Cardiac muscle cell (in vitro differentiated cells and primary cell): ENCODE measurements around the gene C17orf75. TPM values are rescaled to one million over a fixed set of nuclear protein-coding genes. Genes with fewer than 3 reads are reported as not detected.

Experiments used
- DNase-seq, 2 donors: peaks; one replicate each; pipeline versions ENCODE4 v3.0.0 to v3.0.0-alpha.2; 2010 to 2017; ENCODE audit warnings: low read depth in 1 of 2, low spot score in 1 of 2
- H3K27ac ChIP-seq: fragments of 200-600 bp; sonication (generic); 2 replicates; pipeline ENCODE4 v1.5.1; 2016
- H3K27me3 ChIP-seq: fragments of 200-600 bp; sonication (generic); 2 replicates; pipeline ENCODE4 v1.6.0; 2016; ENCODE audit warnings: control low read depth
- H3K36me3 ChIP-seq: fragments of 200-600 bp; sonication (generic); 2 replicates; pipeline ENCODE4 v1.5.1; 2016; ENCODE audit warnings: control low read depth
- H3K4me1 ChIP-seq: fragments of 200-600 bp; sonication (generic); 2 replicates; pipeline ENCODE4 v1.8.1; 2017; ENCODE audit warnings: low read depth, mild to moderate bottlenecking, mixed run types
- H3K4me3 ChIP-seq: fragments of 200-600 bp; sonication (generic); 2 replicates; pipeline ENCODE4 v1.5.1; 2016; ENCODE audit warnings: mild to moderate bottlenecking
- H3K9me3 ChIP-seq: fragments of 200-600 bp; sonication (generic); 2 replicates; pipeline ENCODE4 v1.5.1; 2017; ENCODE audit warnings: low read depth, mild to moderate bottlenecking, control low read depth
- CTCF ChIP-seq: IDR thresholded peaks from 2 replicates; pipeline ENCODE4 v1.5.1; 2012; ENCODE audit warnings: low read depth, mild to moderate bottlenecking, low read length
- polyA plus RNA-seq: library from polyadenylated mRNA; unstranded; fragments of >200 nt; fragmentation: Nextera tagmentation; extraction: Ambion mirVana; gene quantifications from 2 replicates; pipeline ENCODE4 v1.2.1, GENCODE V29; 2016
- total RNA-seq: library from RNA; depleted of rRNA; stranded (reverse); fragments of >200 nt; gene quantifications from 2 replicates; pipeline ENCODE4 v1.2.3, GENCODE V29; 2016

The C17orf75 gene
- total and polyA plus RNA-seq, 2 experiments from 2014 or later, result 19.7 to 38.8 TPM

- H3K4me3 ChIP-seq, result no peak overlapping the region
- H3K27ac ChIP-seq, result no peak overlapping the region
- no peak for DNase-seq
- H3K27me3 ChIP-seq, result no peaks in the 10 kb centered on the region
- H3K4me1 ChIP-seq, result no peaks in the 10 kb centered on the region
- TF ChIP-seq CTCF, result no peak
- peaks cover 17% of the 10 kb centered on the region for H3K36me3 ChIP-seq
- no peaks in the 10 kb centered on the region for H3K9me3 ChIP-seq
Observed at GRCh38 chr17:32385121-32385520, 43.1 kb upstream of the C17orf75 start.

- Histone ChIP-seq H3K27me3 (no peaks in the 10 kb centered on the region), H3K27ac (no peak overlapping the region), H3K4me3 (no peak overlapping the region), H3K36me3 (peaks cover 28% of the 10 kb centered on the region), H3K4me1 (no peaks in the 10 kb centered on the region), H3K9me3 (no peaks in the 10 kb centered on the region)
- no peak for TF ChIP-seq CTCF
- DNase-seq, result no peak
Observed at GRCh38 chr17:32383926-32384434, 42.0 kb upstream of the C17orf75 start.

- H3K4me1 ChIP-seq, result peaks cover 5% of the 10 kb centered on the region
- H3K4me3 ChIP-seq, result no peak overlapping the region
- DNase-seq, result no peak
- no peaks in the 10 kb centered on the region for H3K9me3 ChIP-seq
- H3K27ac ChIP-seq, result no peak overlapping the region
- H3K36me3 ChIP-seq, result peaks cover 41% of the 10 kb centered on the region
- H3K27me3 ChIP-seq, result no peaks in the 10 kb centered on the region
- no peak for TF ChIP-seq CTCF
Observed at GRCh38 chr17:32382526-32383223, 40.7 kb upstream of the C17orf75 start.

GRCh38 chr17:32370426-32370825 lies 28.5 kb upstream of the C17orf75 start:
- Histone ChIP-seq H3K36me3 (peaks cover 89% of the 10 kb centered on the region), H3K27ac (no peak overlapping the region)
- DNase-seq, result no peak

GRCh38 chr17:32361270-32361669 lies 19.3 kb upstream of the C17orf75 start:
- DNase-seq, result no peak
- no peak overlapping the region for H3K27ac ChIP-seq
- H3K4me3 ChIP-seq, result no peak overlapping the region
- no peaks in the 10 kb centered on the region for H3K27me3 ChIP-seq
- TF ChIP-seq CTCF, result no peak
- peaks cover 82% of the 10 kb centered on the region for H3K36me3 ChIP-seq
- H3K4me1 ChIP-seq, result no peaks in the 10 kb centered on the region
- H3K9me3 ChIP-seq, result no peaks in the 10 kb centered on the region

More at GRCh38 chr17:32370426-32370825, 28.5 kb upstream of the C17orf75 start:
- Histone ChIP-seq H3K9me3 (no peaks in the 10 kb centered on the region), H3K4me1 (peaks cover 3% of the 10 kb centered on the region), H3K4me3 (no peak overlapping the region), H3K27me3 (no peaks in the 10 kb centered on the region)
- no peak for TF ChIP-seq CTCF
